Breast epithelium (tissue), 3 donors: ENCODE measurements around the gene FBH1.
A peak's percentile ranks its signal among the peaks of the same experiment; 100 is the strongest.

Source experiments
- CTCF ChIP-seq, 3 donors: fragments of 450-650 bp; IDR thresholded peaks; one replicate each; pipeline ENCODE4 v1.5.1; 2016 to 2017; ENCODE audit warnings: antibody characterized with exemption in 3 of 3, mild to moderate bottlenecking in 3 of 3, moderate library complexity in 3 of 3
- POLR2A ChIP-seq: fragments of 450-650 bp; IDR thresholded peaks from one replicate; pipeline ENCODE4 v1.6.1; 2016; ENCODE audit warnings: antibody characterized with exemption, mild to moderate bottlenecking, moderate library complexity
- POLR2AphosphoS5 ChIP-seq, 3 donors: sonication (generic); formaldehyde crosslinking; IDR thresholded peaks; one replicate each; pipeline ENCODE4 v1.6.1; 2017; ENCODE audit warnings: antibody characterized with exemption in 3 of 3

DNA sequence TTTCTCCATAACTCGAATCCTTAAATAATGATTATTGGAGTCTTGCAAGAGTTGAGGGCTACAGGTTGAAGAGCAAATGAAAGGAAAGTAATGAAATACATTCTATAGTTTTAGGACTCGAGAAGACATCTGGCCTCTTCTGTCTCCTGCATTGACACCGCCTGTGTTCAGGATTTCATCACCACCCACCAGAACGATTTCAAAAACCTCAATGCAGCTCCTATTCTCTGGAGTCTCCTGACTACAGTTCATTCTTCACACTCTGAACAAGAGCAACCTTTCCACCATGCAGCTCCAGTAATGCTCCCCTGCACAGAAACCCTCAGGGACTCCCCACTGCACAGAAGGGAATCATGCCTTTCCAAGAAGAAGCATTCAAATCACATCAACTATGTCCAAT, 81.8 kb downstream of the FBH1 start:
- TF ChIP-seq CTCF (IDR thresholded peaks at IDR 0.05) (no peak), POLR2A (no peak), POLR2AphosphoS5 (IDR thresholded peaks at IDR 0.05) (peak in 1 of 3 donors; percentile 1)
